ENCODE results near the gene CA10. TPM values are rescaled to one million over a fixed set of nuclear protein-coding genes. Genes with fewer than 3 reads are reported as not detected.
A peak's percentile ranks its signal among the peaks of the same experiment; 100 is the strongest.

CA10 gene
- polyA plus RNA-seq, 1 donor (not counting 4 experiments of a cell fraction or from before 2014, with no cell fraction given): 2.9 TPM

- FAIRE-seq (peak; percentile 81), DNase-seq (ENCODE audit: low read depth, low spot score) (no peak)
- no peaks in the 10 kb centered on the region for H3K9me3 ChIP-seq (ENCODE audit: control insufficient read depth, low read depth, low read length)
Measured at GRCh38 chr17:52124561-52124960, 34.0 kb downstream of the CA10 start.

GRCh38 chr17:52120465-52120864, 38.0 kb downstream of the CA10 start:
- dilution Hi-C loops (cut with MboI; ENCODE audit: extremely low pct_ligation_motif_present, low sequenced_read_pairs): no loop called here
- H3K9me3 ChIP-seq (ENCODE audit: control insufficient read depth, low read depth, low read length): no peaks in the 10 kb centered on the region
- H3K4me1 ChIP-seq (ENCODE audit: control insufficient read depth, extremely low read depth, insufficient read depth, low read length): peaks cover 8% of the 10 kb centered on the region
- H3K27ac ChIP-seq (ENCODE audit: control insufficient read depth, insufficient read depth, low read length): no peak overlapping the region
- no peaks in the 10 kb centered on the region for H3K79me2 ChIP-seq (ENCODE audit: control insufficient read depth, insufficient read depth, low read length)
- H3K9me1 ChIP-seq (ENCODE audit: control insufficient read depth, extremely low read depth, insufficient read depth, low read length): no peaks in the 10 kb centered on the region
- no peak for DNase-seq (ENCODE audit: low read depth, low spot score)
- TF ChIP-seq CTCF (optimal IDR thresholded peaks at IDR 0.05 in 1 of 3, IDR thresholded peaks at IDR 0.05 in 1 of 3, conservative IDR thresholded peaks at IDR 0.05 in 1 of 3; ENCODE audit: extremely low read depth in 1 of 3, insufficient read depth in 2 of 3, low read length in 3 of 3) (no peak), EZH2 (IDR thresholded peaks at IDR 0.05; ENCODE audit: low read length) (no peak)
- no peak overlapping the region for H2AFZ ChIP-seq (ENCODE audit: control insufficient read depth, low read length)
- H3K36me3 ChIP-seq (ENCODE audit: control insufficient read depth in 2 of 2, extremely low read depth in 1 of 2, insufficient read depth in 2 of 2, low read length in 2 of 2): no peaks in the 10 kb centered on the region
- H3K27me3 ChIP-seq (ENCODE audit: control insufficient read depth, extremely low read depth, insufficient read depth, low read length): no peaks in the 10 kb centered on the region
- FAIRE-seq: no peak
- no peaks in the 10 kb centered on the region for H4K20me1 ChIP-seq (ENCODE audit: control insufficient read depth, extremely low read depth, insufficient read depth, low read length)
- H3K4me3 ChIP-seq (ENCODE audit: control insufficient read depth in 2 of 3, extremely low read depth in 1 of 3, insufficient read depth in 2 of 3, low read depth in 1 of 3, low read length in 3 of 3): no peak overlapping the region
- no peak overlapping the region for H3K9ac ChIP-seq (ENCODE audit: control insufficient read depth, extremely low read depth, insufficient read depth, low read length)
- H3K4me2 ChIP-seq (ENCODE audit: control insufficient read depth, extremely low read depth, insufficient read depth, low read depth, low read length): no peak overlapping the region

More at GRCh38 chr17:52124561-52124960, 34.0 kb downstream of the CA10 start:
- Histone ChIP-seq H3K4me3 (ENCODE audit: control insufficient read depth in 2 of 3, extremely low read depth in 1 of 3, insufficient read depth in 2 of 3, low read depth in 1 of 3, low read length in 3 of 3) (no peak overlapping the region), H3K27ac (ENCODE audit: control insufficient read depth, insufficient read depth, low read length) (no peak overlapping the region), H4K20me1 (ENCODE audit: control insufficient read depth, extremely low read depth, insufficient read depth, low read length) (no peaks in the 10 kb centered on the region), H2AFZ (ENCODE audit: control insufficient read depth, low read length) (no peak overlapping the region), H3K36me3 (ENCODE audit: control insufficient read depth in 2 of 2, extremely low read depth in 1 of 2, insufficient read depth in 2 of 2, low read length in 2 of 2) (no peaks in the 10 kb centered on the region), H3K4me2 (ENCODE audit: control insufficient read depth, extremely low read depth, insufficient read depth, low read depth, low read length) (no peak overlapping the region), H3K9me1 (ENCODE audit: control insufficient read depth, extremely low read depth, insufficient read depth, low read length) (no peaks in the 10 kb centered on the region), H3K9ac (ENCODE audit: control insufficient read depth, extremely low read depth, insufficient read depth, low read length) (no peak overlapping the region), H3K27me3 (ENCODE audit: control insufficient read depth, extremely low read depth, insufficient read depth, low read length) (no peaks in the 10 kb centered on the region), H3K4me1 (ENCODE audit: control insufficient read depth, extremely low read depth, insufficient read depth, low read length) (peaks cover 14% of the 10 kb centered on the region), H3K79me2 (ENCODE audit: control insufficient read depth, insufficient read depth, low read length) (no peaks in the 10 kb centered on the region)
- TF ChIP-seq CTCF (optimal IDR thresholded peaks at IDR 0.05 in 1 of 3, IDR thresholded peaks at IDR 0.05 in 1 of 3, conservative IDR thresholded peaks at IDR 0.05 in 1 of 3; ENCODE audit: extremely low read depth in 1 of 3, insufficient read depth in 2 of 3, low read length in 3 of 3) (no peak), EZH2 (IDR thresholded peaks at IDR 0.05; ENCODE audit: low read length) (no peak)
- dilution Hi-C loops (cut with MboI; ENCODE audit: extremely low pct_ligation_motif_present, low sequenced_read_pairs): no loop called here

All from keratinocyte (primary cell).